IPS-15b (cell line): ENCODE data around the gene GPNMB.
"Not testable (repeated sequence)": the region's sequence is repeated elsewhere in the genome, so short reads cannot be mapped to it uniquely, and the experiment has no call there.

Source experiments
- H3K27me3 ChIP-seq: one replicate; pipeline ENCODE4 v1.6.1; 2013; ENCODE audit warnings: low read length; ENCODE audit not compliant: control insufficient read depth, insufficient read depth
- H3K36me3 ChIP-seq: one replicate; pipeline ENCODE4 v1.6.1; 2013; ENCODE audit warnings: low read length; ENCODE audit not compliant: control insufficient read depth, insufficient read depth
- H3K4me1 ChIP-seq: one replicate; pipeline ENCODE4 v1.6.1; 2013; ENCODE audit warnings: mild to moderate bottlenecking, low read length; ENCODE audit not compliant: control insufficient read depth, insufficient read depth
- H3K4me3 ChIP-seq: one replicate; pipeline ENCODE4 v1.5.1; 2013; ENCODE audit warnings: low read depth, low read length
- H3K9ac ChIP-seq: one replicate; pipeline ENCODE4 v1.6.1; 2013; ENCODE audit warnings: low read depth, mild to moderate bottlenecking, low read length
- H3K9me3 ChIP-seq: one replicate; pipeline ENCODE4 v1.6.1; 2013; ENCODE audit warnings: mild to moderate bottlenecking, low read length; ENCODE audit not compliant: control insufficient read depth, insufficient read depth

Gene GPNMB

DNA sequence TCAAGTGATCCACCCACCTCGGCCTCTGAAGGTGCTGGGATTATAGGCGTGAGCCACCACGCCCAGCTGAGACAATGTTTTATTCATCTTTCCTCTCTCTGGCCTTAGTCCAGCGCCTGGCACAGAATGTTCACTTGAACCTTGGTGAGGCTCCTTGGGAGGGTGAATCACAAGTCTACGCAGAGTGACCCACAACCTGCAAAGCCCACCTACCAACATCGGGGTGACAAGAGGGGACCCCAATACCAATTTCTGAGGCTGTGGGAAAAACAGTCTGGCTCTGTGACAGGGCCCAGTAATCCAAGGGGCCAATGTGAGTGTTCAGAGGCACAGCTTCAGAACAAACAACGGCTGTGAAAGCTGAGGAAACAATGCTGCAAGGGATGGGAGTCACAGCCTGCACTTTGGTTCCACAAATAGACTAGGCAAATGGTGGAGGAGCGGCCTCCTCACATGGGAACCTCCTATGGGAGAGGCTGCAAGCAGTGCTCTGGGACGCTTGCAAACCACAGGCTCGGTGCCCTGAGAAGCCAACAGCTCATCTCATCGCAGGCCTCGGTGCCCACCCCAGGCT is 47.0 kb downstream of the GPNMB start:
- Histone ChIP-seq H3K9me3 (no peaks in the 10 kb centered on the region), H3K9ac (no peak overlapping the region), H3K36me3 (no peaks in the 10 kb centered on the region), H3K27me3 (no peaks in the 10 kb centered on the region), H3K4me3 (no peak overlapping the region), H3K4me1 (no peaks in the 10 kb centered on the region)

DNA sequence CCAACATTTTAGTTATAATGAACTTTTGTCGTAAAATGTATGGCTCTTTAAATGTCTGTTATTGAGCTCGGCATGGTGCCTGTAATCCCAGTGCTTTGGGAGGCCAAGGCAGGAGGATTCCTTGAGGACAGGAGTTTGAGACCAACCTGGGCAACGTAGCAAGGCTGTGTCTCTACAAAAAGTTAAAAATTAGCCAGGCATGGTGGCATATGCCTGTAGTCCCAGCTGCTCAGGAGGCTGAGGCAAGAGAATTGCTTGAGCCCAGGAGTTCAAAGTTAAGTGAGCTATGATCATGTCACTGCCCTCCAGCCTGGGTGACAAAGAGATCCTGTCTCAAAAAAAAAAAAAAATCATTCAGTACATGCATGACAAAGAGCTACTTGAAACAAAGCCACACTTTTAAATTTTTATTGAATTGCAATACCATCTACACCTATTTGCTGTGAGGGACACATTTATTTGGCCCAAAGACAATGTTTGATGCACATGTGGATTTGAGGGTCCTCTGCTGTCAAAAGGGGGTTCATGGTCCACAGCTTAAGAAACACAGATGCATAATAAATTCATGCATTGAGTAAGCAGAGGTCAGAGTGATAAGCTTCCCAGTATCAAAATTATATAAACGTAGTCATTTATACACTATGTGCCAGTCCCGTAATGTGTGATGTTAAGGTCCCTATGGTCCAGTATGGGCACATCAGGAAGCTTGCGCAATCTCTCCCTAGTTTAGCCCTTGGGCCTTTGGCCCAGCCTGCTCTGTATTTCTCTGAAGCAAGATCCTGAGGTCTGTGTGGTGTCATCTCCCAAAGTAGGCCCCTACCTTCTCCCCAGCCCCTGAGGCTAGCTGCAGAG is 48.2 kb downstream of the GPNMB start:
- H3K27me3 ChIP-seq, result no peaks in the 10 kb centered on the region

DNA sequence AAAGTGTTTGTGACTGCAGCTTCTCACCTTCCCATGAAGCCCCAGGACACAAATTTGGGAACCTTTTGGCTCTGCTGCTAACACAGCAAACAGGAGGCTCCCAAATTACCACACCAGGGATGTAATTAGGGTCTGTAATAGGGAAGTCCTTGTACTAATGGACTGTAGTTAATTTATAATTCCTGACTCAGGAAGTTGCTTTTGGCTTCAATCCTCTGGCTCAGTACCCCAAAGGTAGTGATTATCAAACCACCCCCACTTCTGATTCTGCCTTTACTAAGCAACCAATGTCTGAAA is 48.8 kb downstream of the GPNMB start:
- Histone ChIP-seq H3K9me3 (no peaks in the 10 kb centered on the region), H3K4me3 (no peak overlapping the region), H3K36me3 (peaks cover 3% of the 10 kb centered on the region), H3K27me3 (no peaks in the 10 kb centered on the region), H3K4me1 (no peaks in the 10 kb centered on the region), H3K9ac (no peak overlapping the region)

More for the DNA sequence above, 48.2 kb downstream of the GPNMB start:
- Histone ChIP-seq H3K9ac (no peak overlapping the region), H3K4me1 (no peaks in the 10 kb centered on the region), H3K36me3 (peaks cover 3% of the 10 kb centered on the region), H3K4me3 (no peak overlapping the region), H3K9me3 (no peaks in the 10 kb centered on the region)

DNA sequence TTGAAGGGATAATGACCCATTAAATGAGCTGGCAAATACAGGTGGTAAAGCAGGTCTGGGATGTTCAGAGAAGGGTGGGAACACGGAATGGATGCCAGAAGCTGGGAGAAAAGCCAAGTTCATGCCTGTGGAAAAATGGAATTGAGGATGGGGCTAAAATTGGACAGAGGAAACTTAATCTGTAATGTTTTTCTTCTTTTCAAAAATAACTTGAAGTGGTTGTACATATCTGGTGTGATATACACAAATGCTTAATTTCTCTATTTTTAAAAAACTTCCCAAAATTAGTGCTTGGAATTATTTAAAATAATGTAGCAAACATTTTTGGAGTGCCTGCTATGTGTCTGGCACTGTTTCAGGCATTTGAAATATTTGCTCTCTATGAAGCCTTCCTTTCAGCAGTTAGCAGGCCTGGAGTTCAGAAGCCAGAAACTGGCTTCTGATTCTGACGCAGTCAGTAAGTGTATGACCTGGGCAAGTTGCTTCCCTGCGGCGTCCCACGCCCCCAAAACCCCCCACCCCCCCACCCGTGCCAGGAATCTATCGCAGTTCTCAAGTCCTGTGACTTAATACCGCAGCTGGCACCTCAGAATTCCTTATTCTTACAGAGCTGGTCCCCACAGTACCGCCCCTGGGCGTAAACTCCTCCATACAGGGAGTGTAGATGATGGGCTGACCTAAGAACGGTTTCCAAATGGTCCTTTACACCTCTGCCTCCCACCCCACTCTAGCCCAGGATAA is 51.7 kb downstream of the GPNMB start:
- H3K9ac ChIP-seq, result no peak overlapping the region
- H3K4me1 ChIP-seq, result no peaks in the 10 kb centered on the region
- H3K9me3 ChIP-seq, result no peaks in the 10 kb centered on the region
- H3K4me3 ChIP-seq, result peak overlapping the region; percentile 96
- H3K36me3 ChIP-seq, result peaks cover 8% of the 10 kb centered on the region
- H3K27me3 ChIP-seq, result no peaks in the 10 kb centered on the region

DNA sequence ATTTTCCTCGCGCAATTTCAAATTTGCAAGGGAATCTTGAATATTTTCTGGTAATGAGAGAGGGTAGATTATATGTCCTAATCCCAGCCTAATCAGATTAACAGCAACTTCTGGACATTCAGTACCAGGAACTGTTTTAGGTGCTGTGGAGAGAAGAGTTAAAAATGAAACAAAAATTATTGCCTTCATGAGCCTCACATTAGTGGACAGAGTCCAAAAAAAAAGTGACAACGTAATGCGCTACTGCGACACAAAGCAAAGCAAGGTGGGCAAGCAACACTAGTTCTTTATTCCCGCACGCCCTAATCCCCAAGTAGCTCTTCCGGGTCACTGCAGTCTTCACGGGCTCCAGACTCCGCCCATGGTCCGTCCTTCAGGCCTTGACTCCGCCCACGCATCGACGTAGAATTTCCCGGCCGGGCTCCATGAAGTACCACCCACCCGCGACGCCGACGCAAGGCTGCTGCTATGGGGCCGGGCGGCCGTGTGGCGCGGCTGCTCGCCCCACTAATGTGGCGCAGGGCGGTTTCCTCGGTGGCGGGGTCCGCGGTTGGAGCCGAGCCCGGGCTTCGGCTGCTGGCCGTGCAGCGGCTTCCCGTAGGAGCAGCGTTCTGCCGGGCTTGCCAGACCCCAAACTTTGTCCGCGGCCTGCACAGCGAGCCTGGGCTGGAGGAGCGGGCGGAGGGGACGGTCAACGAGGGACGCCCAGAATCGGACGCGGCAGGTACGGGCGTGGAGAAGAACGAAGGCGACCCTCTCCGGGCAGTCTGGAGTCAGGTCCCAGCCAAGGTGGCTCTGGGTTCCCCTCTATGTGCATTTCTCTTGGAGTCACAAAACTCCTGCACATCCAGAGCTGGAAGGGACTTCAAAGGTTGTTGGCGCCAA is 52.6 kb downstream of the GPNMB start, which contains the start of gene MALSU1:
Gene MALSU1, plus strand, starts transcription at position 455 of the 885 bp plus-strand sequence. Its CDS starts 14 bp downstream, at position 469.
- H3K36me3 ChIP-seq, result peaks cover 8% of the 10 kb centered on the region
- H3K4me3 ChIP-seq, result peak within 1 kb of the TSS; percentile 96
- no peaks in the 10 kb centered on the region for H3K27me3 ChIP-seq
- H3K9ac ChIP-seq, result peak within 1 kb of the TSS; percentile 90
- no peaks in the 10 kb centered on the region for H3K4me1 ChIP-seq
- H3K9me3 ChIP-seq, result no peaks in the 10 kb centered on the region

DNA sequence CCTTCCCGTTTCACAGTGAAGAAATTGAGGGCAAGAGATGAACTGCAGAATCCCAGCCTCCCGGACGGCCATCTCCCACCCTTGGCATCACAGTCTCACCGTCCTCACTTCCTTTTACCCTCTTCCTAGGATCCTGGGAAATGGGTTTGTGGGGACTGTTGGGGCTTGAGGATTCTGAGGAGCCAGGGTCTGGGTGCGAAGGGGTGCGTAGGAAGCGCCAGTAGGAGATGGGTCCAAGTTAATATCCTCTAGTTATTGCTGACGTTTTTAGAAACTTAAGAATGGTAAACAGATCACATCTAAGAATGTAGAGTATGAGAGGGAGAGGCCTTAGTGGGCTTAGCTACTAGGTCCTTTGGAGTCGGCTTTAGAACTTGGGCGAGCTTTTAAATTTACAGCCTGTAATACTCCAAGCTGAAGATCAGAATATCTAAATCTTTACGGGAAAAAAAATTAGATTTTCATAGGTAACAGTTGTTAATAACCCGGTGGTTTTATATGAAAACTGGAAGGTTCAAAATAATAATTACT is 53.3 kb downstream of the GPNMB start:
- peaks cover 8% of the 10 kb centered on the region for H3K36me3 ChIP-seq
- H3K9me3 ChIP-seq, result no peaks in the 10 kb centered on the region
- H3K4me1 ChIP-seq, result no peaks in the 10 kb centered on the region
- H3K9ac ChIP-seq, result peak overlapping the region; percentile 90
- H3K27me3 ChIP-seq, result no peaks in the 10 kb centered on the region
- H3K4me3 ChIP-seq, result peak overlapping the region; percentile 96

DNA sequence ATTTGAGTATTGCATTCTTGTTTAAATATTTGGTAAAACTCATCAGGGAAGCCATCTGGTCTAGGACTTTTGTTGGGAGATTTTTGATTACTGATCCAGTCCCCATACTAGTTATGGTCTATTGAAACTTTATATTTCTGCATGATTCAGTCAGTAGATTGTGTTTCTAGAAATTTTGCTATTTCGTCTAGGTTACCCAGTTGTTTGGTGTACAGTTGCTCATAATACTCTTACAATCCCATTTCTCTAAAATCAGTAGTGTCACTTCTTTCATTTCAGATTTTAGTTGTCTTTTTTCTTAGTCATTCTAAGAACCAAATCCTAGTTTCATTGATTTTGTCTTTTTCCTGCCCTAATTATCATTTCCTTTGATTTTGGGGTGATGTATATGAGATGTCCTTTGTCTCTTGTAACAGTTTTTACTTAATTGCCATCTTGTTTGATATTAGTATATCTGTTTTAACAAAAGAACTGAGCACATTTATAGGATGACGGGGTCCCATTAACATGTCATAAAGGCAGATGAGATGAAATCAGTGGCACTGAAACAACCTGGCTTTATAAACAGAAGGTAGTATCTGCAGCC is 60.5 kb downstream of the GPNMB start:
- no peaks in the 10 kb centered on the region for H3K27me3 ChIP-seq
- peaks cover 14% of the 10 kb centered on the region for H3K36me3 ChIP-seq
- no peaks in the 10 kb centered on the region for H3K9me3 ChIP-seq
- H3K9ac ChIP-seq, result no peak overlapping the region
- H3K4me3 ChIP-seq, result no peak overlapping the region
- H3K4me1 ChIP-seq, result no peaks in the 10 kb centered on the region

DNA sequence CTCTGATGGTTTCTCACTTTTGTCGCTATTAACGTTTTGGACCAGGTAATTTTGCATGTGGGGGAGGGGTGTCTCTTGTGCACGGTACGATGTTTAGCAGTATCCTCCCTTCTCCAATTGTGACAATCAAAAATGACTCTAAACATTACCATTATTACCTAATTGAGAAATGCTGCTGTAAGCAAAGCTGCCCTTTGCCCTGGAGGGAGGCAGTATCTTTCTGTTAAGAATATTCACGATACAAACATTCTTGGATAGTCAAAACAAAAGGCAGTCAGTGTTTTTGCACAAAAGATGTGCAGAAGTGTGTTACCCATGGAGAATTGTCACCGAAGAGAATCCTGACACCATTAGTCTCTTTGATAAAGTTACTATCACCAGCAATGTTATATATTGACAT is 62.2 kb downstream of the GPNMB start:
- Histone ChIP-seq H3K4me3 (no peak overlapping the region), H3K4me1 (no peaks in the 10 kb centered on the region), H3K27me3 (no peaks in the 10 kb centered on the region), H3K9ac (no peak overlapping the region), H3K9me3 (no peaks in the 10 kb centered on the region), H3K36me3 (peaks cover 27% of the 10 kb centered on the region)

DNA sequence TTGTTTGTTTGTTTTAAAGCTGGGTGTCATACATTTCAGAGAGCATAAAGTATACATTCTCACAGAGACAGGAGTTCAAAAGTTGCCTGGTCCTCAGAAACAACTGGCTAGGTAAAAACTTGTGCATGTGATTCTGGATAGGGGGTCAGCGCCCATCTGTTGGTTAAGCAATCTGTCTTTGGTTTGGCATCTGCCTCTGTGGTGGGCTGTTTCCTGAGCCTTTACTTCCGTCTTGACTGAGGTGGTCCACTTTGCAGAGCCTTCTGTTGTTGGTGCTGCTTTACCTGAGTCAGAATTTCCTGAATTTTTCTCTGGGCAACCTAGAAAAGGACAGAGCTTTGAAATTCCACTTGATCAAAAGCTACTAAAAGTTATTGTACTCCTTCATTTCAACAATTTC is 65.6 kb downstream of the GPNMB start:
- H3K9me3 ChIP-seq, H3K27me3 ChIP-seq, H3K4me3 ChIP-seq, H3K9ac ChIP-seq, H3K4me1 ChIP-seq: not testable (repeated sequence)
- peaks cover 48% of the 10 kb centered on the region for H3K36me3 ChIP-seq

DNA sequence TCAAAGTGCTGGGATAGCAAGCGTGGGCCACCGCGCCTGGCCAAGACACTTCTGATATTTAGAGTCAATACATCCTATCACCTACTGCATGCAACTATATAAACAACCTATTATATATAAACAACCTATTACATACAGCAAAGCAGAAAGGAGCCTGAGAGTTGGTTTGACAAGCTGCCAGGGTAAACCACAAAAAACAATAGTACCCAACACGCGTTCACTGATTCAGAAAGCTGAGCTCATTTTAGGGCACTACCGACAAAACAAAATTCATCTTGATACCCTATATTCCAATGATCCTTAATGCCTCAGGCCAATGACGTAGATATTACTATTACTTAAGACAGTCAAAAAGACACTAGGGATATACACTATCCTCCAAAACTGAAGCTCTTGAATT is 68.8 kb downstream of the GPNMB start:
- no peak overlapping the region for H3K4me3 ChIP-seq
- H3K36me3 ChIP-seq, result peaks cover 66% of the 10 kb centered on the region
- H3K9ac ChIP-seq, result no peak overlapping the region
- H3K4me1 ChIP-seq, result no peaks in the 10 kb centered on the region
- H3K27me3 ChIP-seq, result no peaks in the 10 kb centered on the region
- H3K9me3 ChIP-seq, result no peaks in the 10 kb centered on the region
